Measurements from ENCODE around the gene SOCS3. TPM values are rescaled to one million over a fixed set of nuclear protein-coding genes. Genes with fewer than 3 reads are reported as not detected.

The SOCS3 gene
- total and polyA plus RNA-seq, 2 experiments from 2014 or later = 13.2 to 32.9 TPM

DNA sequence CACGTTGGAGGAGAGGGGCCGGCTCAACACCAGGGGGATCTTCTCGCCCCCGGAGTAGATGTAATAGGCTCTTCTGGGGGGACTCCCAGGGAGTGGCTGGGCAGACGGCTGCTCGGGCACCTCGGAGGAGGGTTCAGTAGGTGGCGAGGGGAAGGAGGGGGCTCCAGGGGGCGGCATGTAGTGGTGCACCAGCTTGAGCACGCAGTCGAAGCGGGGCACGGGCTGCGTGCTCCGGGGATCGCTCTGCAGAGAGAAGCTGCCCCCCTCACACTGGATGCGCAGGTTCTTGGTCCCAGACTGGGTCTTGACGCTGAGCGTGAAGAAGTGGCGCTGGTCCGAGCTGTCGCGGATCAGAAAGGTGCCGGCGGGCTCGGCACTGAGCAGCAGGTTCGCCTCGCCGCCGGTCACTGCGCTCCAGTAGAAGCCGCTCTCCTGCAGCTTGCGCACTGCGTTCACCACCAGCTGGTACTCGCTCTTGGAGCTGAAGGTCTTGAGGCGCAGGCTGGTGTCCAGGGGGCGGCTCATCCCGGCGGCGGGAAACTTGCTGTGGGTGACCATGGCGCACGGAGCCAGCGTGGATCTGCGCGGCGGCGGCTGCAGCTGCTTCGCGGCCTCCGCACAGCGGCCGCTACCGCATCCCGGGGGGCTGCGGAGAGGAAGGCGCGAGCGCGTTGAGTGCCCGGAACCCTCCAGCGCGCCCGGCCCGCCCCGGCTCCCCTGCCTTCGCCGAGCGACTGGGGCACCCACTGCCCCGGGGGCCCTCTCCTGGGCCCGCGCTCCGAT lies 1.1 kb downstream of the SOCS3 start:
- H3K4me3 ChIP-seq = peak overlapping the region; percentile 91
- no peak overlapping the region for H2AFZ ChIP-seq
- ATAC-seq (peak; percentile 5), DNase-seq (ENCODE audit: low spot score) (peak; percentile 67)
- peaks cover 12% of the 10 kb centered on the region; the same call in 1 of the 2 replicates for H3K36me3 ChIP-seq (ENCODE audit: insufficient read depth)
- peak overlapping the region; percentile 76 for H3K4me3 Mint-ChIP-seq
- H3K79me2 ChIP-seq (replicated peaks; ENCODE audit: insufficient read depth) = peaks cover 34% of the 10 kb centered on the region
- peak overlapping the region; percentile 96 for H3K4me2 ChIP-seq
- H3K27me3 ChIP-seq (ENCODE audit: insufficient read depth) = peaks cover 34% of the 10 kb centered on the region
- no peak overlapping the region for H3K27ac ChIP-seq (ENCODE audit: low read depth)
- no peaks in the 10 kb centered on the region for H3K9me3 Mint-ChIP-seq
- peaks cover 28% of the 10 kb centered on the region for H4K20me1 ChIP-seq (replicated peaks; ENCODE audit: insufficient read depth)
- TF ChIP-seq EZH2 (IDR thresholded peaks at IDR 0.05; ENCODE audit: low read depth, unreplicated experiment) (no peak), ETS1 (IDR thresholded peaks at IDR 0.05) (no peak), REST (IDR thresholded peaks at IDR 0.05; ENCODE audit: unreplicated experiment) (no peak), CREB1 (CRISPR knock-in tag; IDR thresholded peaks at IDR 0.05; ENCODE audit: low read depth) (no peak), NANOG (IDR thresholded peaks at IDR 0.05; ENCODE audit: borderline replicate concordance) (no peak), POLR2AphosphoS5 (IDR thresholded peaks at IDR 0.05; ENCODE audit: low read depth) (no peak), EZH2phosphoT487 (IDR thresholded peaks at IDR 0.05; ENCODE audit: unreplicated experiment) (no peak), JUNB (IDR thresholded peaks at IDR 0.05; ENCODE audit: unreplicated experiment) (no peak), STAT1 (IDR thresholded peaks at IDR 0.05; ENCODE audit: unreplicated experiment) (no peak), ZNF331 (CRISPR knock-in tag; IDR thresholded peaks at IDR 0.05; ENCODE audit: low read depth) (no peak), ZNF114 (CRISPR knock-in tag; IDR thresholded peaks at IDR 0.05) (no peak)
- TF ChIP-seq, protein P1, sequence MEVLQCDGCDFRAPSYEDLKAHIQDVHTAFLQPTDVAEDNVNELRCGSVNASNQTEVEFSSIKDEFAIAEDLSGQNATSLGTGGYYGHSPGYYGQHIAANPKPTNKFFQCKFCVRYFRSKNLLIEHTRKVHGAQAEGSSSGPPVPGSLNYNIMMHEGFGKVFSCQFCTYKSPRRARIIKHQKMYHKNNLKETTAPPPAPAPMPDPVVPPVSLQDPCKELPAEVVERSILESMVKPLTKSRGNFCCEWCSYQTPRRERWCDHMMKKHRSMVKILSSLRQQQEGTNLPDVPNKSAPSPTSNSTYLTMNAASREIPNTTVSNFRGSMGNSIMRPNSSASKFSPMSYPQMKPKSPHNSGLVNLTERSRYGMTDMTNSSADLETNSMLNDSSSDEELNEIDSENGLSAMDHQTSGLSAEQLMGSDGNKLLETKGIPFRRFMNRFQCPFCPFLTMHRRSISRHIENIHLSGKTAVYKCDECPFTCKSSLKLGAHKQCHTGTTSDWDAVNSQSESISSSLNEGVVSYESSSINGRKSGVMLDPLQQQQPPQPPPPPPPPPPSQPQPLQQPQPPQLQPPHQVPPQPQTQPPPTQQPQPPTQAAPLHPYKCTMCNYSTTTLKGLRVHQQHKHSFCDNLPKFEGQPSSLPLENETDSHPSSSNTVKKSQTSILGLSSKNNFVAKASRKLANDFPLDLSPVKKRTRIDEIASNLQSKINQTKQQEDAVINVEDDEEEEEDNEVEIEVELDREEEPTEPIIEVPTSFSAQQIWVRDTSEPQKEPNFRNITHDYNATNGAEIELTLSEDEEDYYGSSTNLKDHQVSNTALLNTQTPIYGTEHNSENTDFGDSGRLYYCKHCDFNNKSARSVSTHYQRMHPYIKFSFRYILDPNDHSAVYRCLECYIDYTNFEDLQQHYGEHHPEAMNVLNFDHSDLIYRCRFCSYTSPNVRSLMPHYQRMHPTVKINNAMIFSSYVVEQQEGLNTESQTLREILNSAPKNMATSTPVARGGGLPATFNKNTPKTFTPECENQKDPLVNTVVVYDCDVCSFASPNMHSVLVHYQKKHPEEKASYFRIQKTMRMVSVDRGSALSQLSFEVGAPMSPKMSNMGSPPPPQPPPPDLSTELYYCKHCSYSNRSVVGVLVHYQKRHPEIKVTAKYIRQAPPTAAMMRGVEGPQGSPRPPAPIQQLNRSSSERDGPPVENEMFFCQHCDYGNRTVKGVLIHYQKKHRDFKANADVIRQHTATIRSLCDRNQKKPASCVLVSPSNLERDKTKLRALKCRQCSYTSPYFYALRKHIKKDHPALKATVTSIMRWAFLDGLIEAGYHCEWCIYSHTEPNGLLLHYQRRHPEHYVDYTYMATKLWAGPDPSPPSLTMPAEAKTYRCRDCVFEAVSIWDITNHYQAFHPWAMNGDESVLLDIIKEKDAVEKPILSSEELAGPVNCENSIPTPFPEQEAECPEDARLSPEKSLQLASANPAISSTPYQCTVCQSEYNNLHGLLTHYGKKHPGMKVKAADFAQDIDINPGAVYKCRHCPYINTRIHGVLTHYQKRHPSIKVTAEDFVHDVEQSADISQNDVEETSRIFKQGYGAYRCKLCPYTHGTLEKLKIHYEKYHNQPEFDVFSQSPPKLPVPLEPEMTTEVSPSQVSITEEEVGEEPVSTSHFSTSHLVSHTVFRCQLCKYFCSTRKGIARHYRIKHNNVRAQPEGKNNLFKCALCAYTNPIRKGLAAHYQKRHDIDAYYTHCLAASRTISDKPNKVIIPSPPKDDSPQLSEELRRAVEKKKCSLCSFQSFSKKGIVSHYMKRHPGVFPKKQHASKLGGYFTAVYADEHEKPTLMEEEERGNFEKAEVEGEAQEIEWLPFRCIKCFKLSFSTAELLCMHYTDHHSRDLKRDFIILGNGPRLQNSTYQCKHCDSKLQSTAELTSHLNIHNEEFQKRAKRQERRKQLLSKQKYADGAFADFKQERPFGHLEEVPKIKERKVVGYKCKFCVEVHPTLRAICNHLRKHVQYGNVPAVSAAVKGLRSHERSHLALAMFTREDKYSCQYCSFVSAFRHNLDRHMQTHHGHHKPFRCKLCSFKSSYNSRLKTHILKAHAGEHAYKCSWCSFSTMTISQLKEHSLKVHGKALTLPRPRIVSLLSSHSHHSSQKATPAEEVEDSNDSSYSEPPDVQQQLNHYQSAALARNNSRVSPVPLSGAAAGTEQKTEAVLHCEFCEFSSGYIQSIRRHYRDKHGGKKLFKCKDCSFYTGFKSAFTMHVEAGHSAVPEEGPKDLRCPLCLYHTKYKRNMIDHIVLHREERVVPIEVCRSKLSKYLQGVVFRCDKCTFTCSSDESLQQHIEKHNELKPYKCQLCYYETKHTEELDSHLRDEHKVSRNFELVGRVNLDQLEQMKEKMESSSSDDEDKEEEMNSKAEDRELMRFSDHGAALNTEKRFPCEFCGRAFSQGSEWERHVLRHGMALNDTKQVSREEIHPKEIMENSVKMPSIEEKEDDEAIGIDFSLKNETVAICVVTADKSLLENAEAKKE (CRISPR knock-in tag; IDR thresholded peaks at IDR 0.05) = no peak
- TF ChIP-seq, protein P2, sequence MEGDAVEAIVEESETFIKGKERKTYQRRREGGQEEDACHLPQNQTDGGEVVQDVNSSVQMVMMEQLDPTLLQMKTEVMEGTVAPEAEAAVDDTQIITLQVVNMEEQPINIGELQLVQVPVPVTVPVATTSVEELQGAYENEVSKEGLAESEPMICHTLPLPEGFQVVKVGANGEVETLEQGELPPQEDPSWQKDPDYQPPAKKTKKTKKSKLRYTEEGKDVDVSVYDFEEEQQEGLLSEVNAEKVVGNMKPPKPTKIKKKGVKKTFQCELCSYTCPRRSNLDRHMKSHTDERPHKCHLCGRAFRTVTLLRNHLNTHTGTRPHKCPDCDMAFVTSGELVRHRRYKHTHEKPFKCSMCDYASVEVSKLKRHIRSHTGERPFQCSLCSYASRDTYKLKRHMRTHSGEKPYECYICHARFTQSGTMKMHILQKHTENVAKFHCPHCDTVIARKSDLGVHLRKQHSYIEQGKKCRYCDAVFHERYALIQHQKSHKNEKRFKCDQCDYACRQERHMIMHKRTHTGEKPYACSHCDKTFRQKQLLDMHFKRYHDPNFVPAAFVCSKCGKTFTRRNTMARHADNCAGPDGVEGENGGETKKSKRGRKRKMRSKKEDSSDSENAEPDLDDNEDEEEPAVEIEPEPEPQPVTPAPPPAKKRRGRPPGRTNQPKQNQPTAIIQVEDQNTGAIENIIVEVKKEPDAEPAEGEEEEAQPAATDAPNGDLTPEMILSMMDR (conservative IDR thresholded peaks at IDR 0.05; ENCODE audit: low read depth in 2 of 2) = no peak
- H3F3A ChIP-seq (replicated peaks; ENCODE audit: low read depth) = peaks cover 40% of the 10 kb centered on the region
- H3K36me3 Mint-ChIP-seq (ENCODE audit: low read depth) = peaks cover 38% of the 10 kb centered on the region
- H3K27me3 Mint-ChIP-seq (ENCODE audit: insufficient read depth, low read depth, poor library complexity) = peaks cover 31% of the 10 kb centered on the region
- peaks cover 68% of the 10 kb centered on the region for H3K4me1 ChIP-seq (ENCODE audit: insufficient read depth)
- H3K4me1 Mint-ChIP-seq = peaks cover 70% of the 10 kb centered on the region
- H3K27ac Mint-ChIP-seq = no peak overlapping the region
- H3K9me2 ChIP-seq (ENCODE audit: insufficient read depth) = no peaks in the 10 kb centered on the region
